ENCODE results near the gene SMC1B.
"Not testable (repeated sequence)": the region's sequence is repeated elsewhere in the genome, so short reads cannot be mapped to it uniquely, and the experiment has no call there.

The SMC1B gene

GRCh38 chr22:45413368-45414211 lies at the start of gene SMC1B, which contains the start of gene RIBC2:
SMC1B (minus strand) TSS chr22:45413599; CDS start chr22:45413567, 32 bp downstream.
RIBC2 (plus strand) TSS chr22:45413693; CDS start chr22:45413887, 194 bp downstream.
- DNase-seq: peak; percentile 91

GRCh38 chr22:45462034-45462655 lies 48.7 kb upstream of the SMC1B start:
- DNase-seq: no peak

- DNase-seq: no peak
Observed at GRCh38 chr22:45460288-45461109, 47.1 kb upstream of the SMC1B start.

- DNase-seq: no peak
Observed at GRCh38 chr22:45459235-45459634, 45.8 kb upstream of the SMC1B start.

- DNase-seq: no peak
Observed at GRCh38 chr22:45458532-45458931, 45.1 kb upstream of the SMC1B start.

GRCh38 chr22:45456811-45457210 lies 43.4 kb upstream of the SMC1B start:
- DNase-seq: no peak

- no peak for DNase-seq
Observed at GRCh38 chr22:45455621-45456020, 42.2 kb upstream of the SMC1B start.

- no peak for DNase-seq
Observed at GRCh38 chr22:45455212-45455611, 41.8 kb upstream of the SMC1B start.

- peak; percentile 88 for DNase-seq
Observed at GRCh38 chr22:45454275-45454674, 40.9 kb upstream of the SMC1B start.

- no peak for DNase-seq
Observed at GRCh38 chr22:45453764-45454163, 40.4 kb upstream of the SMC1B start.

- DNase-seq: peak; percentile 94
Observed at GRCh38 chr22:45452565-45453379, 39.4 kb upstream of the SMC1B start.

- no peak for DNase-seq
Observed at GRCh38 chr22:45451972-45452371, 38.6 kb upstream of the SMC1B start.

- DNase-seq: peak; percentile 97
Observed at GRCh38 chr22:45450921-45451651, 37.7 kb upstream of the SMC1B start.

- no peak for DNase-seq
Observed at GRCh38 chr22:45450101-45450785, 36.8 kb upstream of the SMC1B start.

- DNase-seq: not testable (repeated sequence)
Observed at GRCh38 chr22:45449442-45449841, 36.0 kb upstream of the SMC1B start.

GRCh38 chr22:45448431-45448830 lies 35.0 kb upstream of the SMC1B start:
- peak; percentile 50 for DNase-seq

- DNase-seq: not testable (repeated sequence)
Observed at GRCh38 chr22:45447596-45447995, 34.2 kb upstream of the SMC1B start.

- no peak for DNase-seq
Observed at GRCh38 chr22:45446216-45446615, 32.8 kb upstream of the SMC1B start.

- no peak for DNase-seq
Observed at GRCh38 chr22:45445031-45445710, 31.8 kb upstream of the SMC1B start.

GRCh38 chr22:45444168-45444567 lies 30.8 kb upstream of the SMC1B start:
- no peak for DNase-seq

Data from fibroblast of skin of right biceps (primary cell).